Measurements from ENCODE around the gene TMBIM6. TPM values are rescaled to one million over a fixed set of nuclear protein-coding genes. Genes with fewer than 3 reads are reported as not detected.

The TMBIM6 gene
- total and polyA plus RNA-seq, 5 donors from 2014 or later, result 376 to 1,224 (median 1,179) TPM

DNA sequence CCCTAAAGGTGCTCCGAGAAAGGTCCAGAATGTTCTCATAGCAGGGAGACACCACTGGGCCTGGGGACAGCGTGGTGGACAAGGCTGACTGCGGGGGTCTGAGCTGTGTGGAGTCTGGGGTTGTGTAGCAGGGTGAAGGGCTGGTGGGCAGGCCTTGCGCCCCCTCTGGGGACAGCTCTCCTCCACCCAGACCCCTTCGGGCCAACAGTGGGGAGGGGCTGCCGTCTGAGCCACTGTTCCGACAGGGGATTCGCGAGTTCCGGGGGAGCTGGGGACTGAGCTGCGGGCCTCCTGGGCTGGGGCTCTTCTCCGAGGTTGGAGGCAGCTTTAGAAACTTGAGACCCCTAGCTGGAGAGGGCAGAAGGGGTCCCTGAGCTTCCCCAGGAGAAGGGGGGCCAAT, 54.8 kb downstream of the TMBIM6 start:
- Histone ChIP-seq H3K4me3 (ENCODE audit: low read depth, low read length) (no peak overlapping the region), H3K9me3 (ENCODE audit: control insufficient read depth in 2 of 2, low read length in 2 of 2) (no peaks in the 10 kb centered on the region), H3K36me3 (ENCODE audit: control insufficient read depth, insufficient read depth, low read length) (no peaks in the 10 kb centered on the region), H3K4me1 (ENCODE audit: control insufficient read depth, insufficient read depth, low read length, poor library complexity, severe bottlenecking) (no peaks in the 10 kb centered on the region), H3K27ac (ENCODE audit: insufficient read depth, low read length, poor library complexity, severe bottlenecking) (no peak overlapping the region), H3K27me3 (ENCODE audit: control insufficient read depth, insufficient read depth, low read length) (no peaks in the 10 kb centered on the region)
- Mint-ChIP-seq H3K36me3 (peaks cover 9% of the 10 kb centered on the region), H3K4me3 (no peak overlapping the region), H3K4me1 (no peaks in the 10 kb centered on the region), H3K27ac (no peak overlapping the region), H3K9me3 (no peaks in the 10 kb centered on the region), H3K27me3 (peaks cover 6% of the 10 kb centered on the region)
- no peak for ATAC-seq (ENCODE audit: low read depth in 2 of 2)
- DNase-seq, result no peak

DNA sequence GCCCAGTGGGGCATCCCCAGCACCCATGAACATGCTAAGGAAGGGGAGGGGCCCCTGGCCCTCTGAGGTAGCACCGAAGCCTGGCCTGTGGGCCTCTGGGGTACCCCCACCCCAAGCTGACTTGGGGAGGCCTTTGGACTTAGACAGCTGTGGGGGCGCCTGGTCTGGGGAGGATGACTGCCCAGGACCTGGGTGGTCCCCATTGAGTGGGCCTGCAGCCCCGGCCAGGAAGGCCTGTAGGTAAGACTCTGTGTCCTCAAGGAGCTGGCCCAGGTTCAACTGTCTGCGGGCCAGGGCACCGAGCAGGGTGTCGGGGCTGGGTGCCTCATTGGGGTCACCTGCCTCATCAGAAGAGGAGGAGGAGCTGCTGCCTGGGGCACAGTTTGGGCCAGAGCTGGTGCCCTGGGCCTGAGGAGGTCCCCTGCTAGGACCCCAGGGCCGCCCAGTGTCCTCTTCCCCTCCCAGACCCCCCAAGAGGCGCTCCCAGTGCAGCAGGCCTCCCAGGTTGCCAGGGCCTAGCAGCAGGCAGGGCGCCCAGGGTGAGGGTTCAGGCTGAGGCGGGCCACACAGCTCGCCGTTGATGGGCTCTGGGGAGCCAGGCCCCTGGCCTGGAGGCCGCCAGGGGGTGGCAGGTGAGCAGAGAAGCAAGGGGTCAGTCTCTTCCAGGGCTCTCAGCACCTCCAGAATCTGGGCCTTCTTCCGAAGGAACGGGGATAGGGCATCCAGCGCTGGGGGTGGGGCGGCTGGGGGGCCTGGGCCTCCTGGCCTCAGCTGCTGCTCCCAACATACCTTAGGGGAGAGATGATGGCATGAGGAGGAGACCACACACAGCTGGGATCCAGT, 55.5 kb downstream of the TMBIM6 start:
- Mint-ChIP-seq H3K4me1 (no peaks in the 10 kb centered on the region), H3K27me3 (peaks cover 6% of the 10 kb centered on the region), H3K36me3 (peaks cover 9% of the 10 kb centered on the region), H3K9me3 (no peaks in the 10 kb centered on the region), H3K4me3 (no peak overlapping the region), H3K27ac (no peak overlapping the region)
- Histone ChIP-seq H3K9me3 (ENCODE audit: control insufficient read depth in 2 of 2, low read length in 2 of 2) (no peaks in the 10 kb centered on the region), H3K4me1 (ENCODE audit: control insufficient read depth, insufficient read depth, low read length, poor library complexity, severe bottlenecking) (no peaks in the 10 kb centered on the region), H3K27me3 (ENCODE audit: control insufficient read depth, insufficient read depth, low read length) (no peaks in the 10 kb centered on the region), H3K36me3 (ENCODE audit: control insufficient read depth, insufficient read depth, low read length) (no peaks in the 10 kb centered on the region), H3K27ac (ENCODE audit: insufficient read depth, low read length, poor library complexity, severe bottlenecking) (no peak overlapping the region), H3K4me3 (ENCODE audit: low read depth, low read length) (no peak overlapping the region)
- ATAC-seq (ENCODE audit: low read depth in 2 of 2) (no peak), DNase-seq (no peak)

DNA sequence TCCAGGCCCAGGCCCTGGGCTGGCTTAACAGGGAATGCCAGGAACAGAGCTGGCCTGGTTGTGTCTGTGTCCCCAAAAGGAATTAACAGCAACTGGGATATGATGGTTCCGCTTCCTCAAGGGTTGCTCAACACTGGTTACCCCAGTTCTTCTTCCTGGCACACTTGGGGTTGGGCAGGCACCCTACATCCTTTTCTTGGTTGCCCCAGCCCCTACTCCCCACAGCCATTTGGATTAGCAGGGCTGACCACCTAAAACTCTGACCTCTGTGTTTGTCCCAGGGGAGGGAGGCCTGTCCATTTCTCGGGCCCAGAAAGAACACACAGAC, 56.1 kb downstream of the TMBIM6 start:
- H3K36me3 ChIP-seq (ENCODE audit: control insufficient read depth, insufficient read depth, low read length), result no peaks in the 10 kb centered on the region
- no peaks in the 10 kb centered on the region for H3K9me3 ChIP-seq (ENCODE audit: control insufficient read depth in 2 of 2, low read length in 2 of 2)
- peaks cover 6% of the 10 kb centered on the region for H3K27me3 Mint-ChIP-seq
- H3K27me3 ChIP-seq (ENCODE audit: control insufficient read depth, insufficient read depth, low read length), result no peaks in the 10 kb centered on the region
- H3K27ac Mint-ChIP-seq, result no peak overlapping the region
- no peak for DNase-seq
- no peaks in the 10 kb centered on the region for H3K4me1 ChIP-seq (ENCODE audit: control insufficient read depth, insufficient read depth, low read length, poor library complexity, severe bottlenecking)
- H3K4me3 ChIP-seq (ENCODE audit: low read depth, low read length), result no peak overlapping the region
- no peak overlapping the region for H3K27ac ChIP-seq (ENCODE audit: insufficient read depth, low read length, poor library complexity, severe bottlenecking)
- H3K36me3 Mint-ChIP-seq, result peaks cover 9% of the 10 kb centered on the region
- H3K4me3 Mint-ChIP-seq, result no peak overlapping the region
- H3K9me3 Mint-ChIP-seq, result no peaks in the 10 kb centered on the region
- no peaks in the 10 kb centered on the region for H3K4me1 Mint-ChIP-seq
- no peak for ATAC-seq (ENCODE audit: low read depth in 2 of 2)

DNA sequence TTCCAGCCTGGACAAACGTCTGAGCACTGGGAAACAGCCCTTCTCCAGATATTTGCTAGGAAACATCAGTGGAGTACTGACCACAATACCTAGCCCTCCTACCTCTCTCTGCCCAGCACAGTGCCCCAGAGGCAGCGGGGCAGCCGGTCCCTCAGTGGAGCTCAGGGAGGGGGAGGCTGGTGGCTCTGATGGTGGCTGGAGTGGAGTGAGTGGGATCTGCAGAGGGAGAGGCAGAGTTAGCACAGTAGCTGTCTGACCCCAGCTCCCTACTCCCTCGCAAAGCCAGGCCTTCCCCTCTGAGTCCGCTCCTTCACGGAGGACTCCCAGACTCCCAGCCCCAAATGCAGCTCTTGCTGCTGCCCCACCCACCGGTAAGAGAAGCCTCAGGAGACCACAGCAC, 56.9 kb downstream of the TMBIM6 start:
- peaks cover 13% of the 10 kb centered on the region for H3K36me3 Mint-ChIP-seq
- H3K4me3 Mint-ChIP-seq, result no peak overlapping the region
- no peaks in the 10 kb centered on the region for H3K9me3 Mint-ChIP-seq
- no peak overlapping the region for H3K27ac ChIP-seq (ENCODE audit: insufficient read depth, low read length, poor library complexity, severe bottlenecking)
- H3K4me1 ChIP-seq (ENCODE audit: control insufficient read depth, insufficient read depth, low read length, poor library complexity, severe bottlenecking), result no peaks in the 10 kb centered on the region
- no peaks in the 10 kb centered on the region for H3K9me3 ChIP-seq (ENCODE audit: control insufficient read depth in 2 of 2, low read length in 2 of 2)
- H3K4me3 ChIP-seq (ENCODE audit: low read depth, low read length), result no peak overlapping the region
- peaks cover 3% of the 10 kb centered on the region for H3K36me3 ChIP-seq (ENCODE audit: control insufficient read depth, insufficient read depth, low read length)
- H3K4me1 Mint-ChIP-seq, result no peaks in the 10 kb centered on the region
- H3K27ac Mint-ChIP-seq, result no peak overlapping the region
- no peaks in the 10 kb centered on the region for H3K27me3 ChIP-seq (ENCODE audit: control insufficient read depth, insufficient read depth, low read length)
- ATAC-seq (ENCODE audit: low read depth in 2 of 2), result no peak
- peaks cover 6% of the 10 kb centered on the region for H3K27me3 Mint-ChIP-seq
- no peak for DNase-seq

DNA sequence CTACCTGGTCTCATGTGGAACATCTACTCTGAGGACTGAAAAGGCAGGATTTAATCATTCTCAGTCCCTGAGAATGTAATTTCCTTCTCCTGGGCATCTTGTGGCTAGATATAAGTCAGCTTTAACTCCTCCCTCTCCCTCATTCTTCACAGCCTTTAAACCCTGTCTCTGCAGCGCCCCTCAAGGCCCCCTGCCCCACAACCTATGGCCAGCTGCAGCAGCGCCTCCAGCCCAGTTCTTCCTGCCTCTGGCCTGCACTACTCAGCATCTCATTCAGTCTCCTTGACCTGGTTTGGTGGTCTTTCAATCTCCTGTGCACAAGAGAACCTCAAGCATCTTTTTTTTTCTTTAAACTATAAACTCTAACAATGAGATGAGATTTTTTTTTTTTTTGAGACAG, 57.6 kb downstream of the TMBIM6 start:
- H3K27ac Mint-ChIP-seq, result no peak overlapping the region
- DNase-seq, result no peak
- no peaks in the 10 kb centered on the region for H3K27me3 ChIP-seq (ENCODE audit: control insufficient read depth, insufficient read depth, low read length)
- H3K4me3 Mint-ChIP-seq, result no peak overlapping the region
- H3K4me1 ChIP-seq (ENCODE audit: control insufficient read depth, insufficient read depth, low read length, poor library complexity, severe bottlenecking), result no peaks in the 10 kb centered on the region
- no peak overlapping the region for H3K4me3 ChIP-seq (ENCODE audit: low read depth, low read length)
- no peaks in the 10 kb centered on the region for H3K4me1 Mint-ChIP-seq
- H3K36me3 Mint-ChIP-seq, result peaks cover 13% of the 10 kb centered on the region
- H3K36me3 ChIP-seq (ENCODE audit: control insufficient read depth, insufficient read depth, low read length), result peaks cover 3% of the 10 kb centered on the region
- ATAC-seq (ENCODE audit: low read depth in 2 of 2), result no peak
- no peaks in the 10 kb centered on the region for H3K9me3 ChIP-seq (ENCODE audit: control insufficient read depth in 2 of 2, low read length in 2 of 2)
- H3K27me3 Mint-ChIP-seq, result peaks cover 6% of the 10 kb centered on the region
- no peak overlapping the region for H3K27ac ChIP-seq (ENCODE audit: insufficient read depth, low read length, poor library complexity, severe bottlenecking)
- H3K9me3 Mint-ChIP-seq, result no peaks in the 10 kb centered on the region

DNA sequence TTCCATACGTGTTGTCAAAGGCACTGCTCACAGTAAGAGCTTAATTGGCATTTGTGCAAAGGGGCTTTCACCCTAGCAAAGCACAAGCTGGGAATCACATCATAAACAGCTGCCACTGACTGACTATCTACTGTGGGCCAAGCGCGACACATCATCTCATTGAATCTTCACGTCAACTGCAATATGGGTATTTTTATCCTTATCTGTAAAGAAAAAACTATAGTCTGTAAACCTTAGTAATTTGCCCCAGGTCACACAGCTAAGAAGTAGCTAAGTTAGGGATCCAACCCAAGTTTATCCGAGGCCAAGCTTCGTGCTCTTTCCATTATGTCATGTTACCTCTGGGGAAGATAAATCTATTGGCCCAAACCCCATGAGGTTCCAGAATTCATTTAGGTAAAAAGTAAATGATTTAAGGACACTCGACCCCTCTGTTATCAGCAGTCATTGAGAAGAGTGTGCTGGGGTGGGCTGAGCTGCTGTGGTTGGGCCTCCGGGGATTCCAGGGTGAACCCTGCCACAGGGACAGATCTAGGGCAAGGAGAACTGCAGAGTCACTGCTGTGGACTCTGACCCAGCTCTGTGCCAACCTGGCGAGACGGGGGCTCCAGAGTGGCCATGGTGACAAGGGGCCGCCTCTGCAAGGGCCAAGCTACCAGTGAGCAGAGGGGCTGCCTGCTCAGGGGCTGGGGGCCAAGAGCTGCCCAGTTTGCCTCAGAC, 59.2 kb downstream of the TMBIM6 start:
- no peak overlapping the region for H3K27ac Mint-ChIP-seq
- ATAC-seq (ENCODE audit: low read depth in 2 of 2) (no peak), DNase-seq (no peak)
- H3K4me1 Mint-ChIP-seq, result no peaks in the 10 kb centered on the region
- no peak overlapping the region for H3K27ac ChIP-seq (ENCODE audit: insufficient read depth, low read length, poor library complexity, severe bottlenecking)
- H3K4me3 Mint-ChIP-seq, result no peak overlapping the region
- H3K36me3 Mint-ChIP-seq, result peaks cover 19% of the 10 kb centered on the region
- no peak overlapping the region for H3K4me3 ChIP-seq (ENCODE audit: low read depth, low read length)
- peaks cover 3% of the 10 kb centered on the region for H3K36me3 ChIP-seq (ENCODE audit: control insufficient read depth, insufficient read depth, low read length)
- no peaks in the 10 kb centered on the region for H3K9me3 ChIP-seq (ENCODE audit: control insufficient read depth in 2 of 2, low read length in 2 of 2)
- no peaks in the 10 kb centered on the region for H3K4me1 ChIP-seq (ENCODE audit: control insufficient read depth, insufficient read depth, low read length, poor library complexity, severe bottlenecking)
- no peaks in the 10 kb centered on the region for H3K27me3 ChIP-seq (ENCODE audit: control insufficient read depth, insufficient read depth, low read length)
- no peaks in the 10 kb centered on the region for H3K9me3 Mint-ChIP-seq
- no peaks in the 10 kb centered on the region for H3K27me3 Mint-ChIP-seq

DNA sequence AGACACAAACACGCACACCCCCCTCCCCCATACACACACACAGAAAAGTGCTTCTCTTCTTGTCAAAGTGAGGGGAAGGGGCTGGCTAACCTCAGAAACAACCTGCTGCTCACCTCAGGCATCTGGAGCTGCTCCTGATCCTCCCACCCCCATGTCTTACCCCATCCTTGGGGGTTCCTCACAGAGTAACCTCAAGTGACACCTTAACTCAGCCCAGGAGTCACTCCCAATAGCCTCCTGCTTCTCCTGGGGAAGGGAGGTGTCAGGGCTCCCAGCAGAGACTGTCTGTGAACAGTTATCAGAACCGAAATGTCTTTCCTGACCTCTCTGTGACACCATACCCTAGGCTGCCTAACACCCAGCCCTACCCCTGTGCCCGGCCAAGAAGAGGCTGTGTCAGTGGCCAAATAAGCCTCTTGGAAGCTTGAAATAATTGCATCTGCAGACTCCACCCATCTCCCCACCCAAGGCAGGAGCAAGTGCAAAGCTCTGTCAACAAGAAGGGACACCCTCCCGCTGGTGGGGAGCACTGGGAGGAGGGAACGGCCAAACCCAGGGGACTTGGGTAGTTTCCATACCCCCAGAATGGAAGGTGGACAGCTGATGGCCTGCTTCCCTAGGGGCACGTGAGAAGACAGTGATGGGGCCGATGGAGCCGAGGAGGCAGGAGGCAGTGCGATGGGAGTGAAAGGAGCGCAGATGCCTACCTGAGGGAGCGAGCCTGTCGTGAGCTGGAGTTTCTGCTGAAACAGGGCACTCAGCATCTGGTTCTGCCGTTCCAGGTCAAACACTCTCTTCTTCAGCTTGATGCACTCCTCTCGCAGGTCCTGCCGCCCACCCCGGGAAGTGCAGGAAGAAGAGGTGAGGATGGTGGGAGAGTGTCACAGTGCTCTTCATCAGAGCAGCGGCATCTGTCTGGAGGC, 60.0 kb downstream of the TMBIM6 start:
- H3K9me3 ChIP-seq (ENCODE audit: control insufficient read depth in 2 of 2, low read length in 2 of 2), result no peaks in the 10 kb centered on the region
- no peaks in the 10 kb centered on the region for H3K9me3 Mint-ChIP-seq
- H3K27me3 ChIP-seq (ENCODE audit: control insufficient read depth, insufficient read depth, low read length), result no peaks in the 10 kb centered on the region
- no peaks in the 10 kb centered on the region for H3K27me3 Mint-ChIP-seq
- H3K27ac ChIP-seq (ENCODE audit: insufficient read depth, low read length, poor library complexity, severe bottlenecking), result no peak overlapping the region
- no peaks in the 10 kb centered on the region for H3K4me1 Mint-ChIP-seq
- H3K4me1 ChIP-seq (ENCODE audit: control insufficient read depth, insufficient read depth, low read length, poor library complexity, severe bottlenecking), result no peaks in the 10 kb centered on the region
- ATAC-seq (ENCODE audit: low read depth in 2 of 2) (no peak), DNase-seq (no peak)
- peaks cover 22% of the 10 kb centered on the region for H3K36me3 Mint-ChIP-seq
- peaks cover 3% of the 10 kb centered on the region for H3K36me3 ChIP-seq (ENCODE audit: control insufficient read depth, insufficient read depth, low read length)
- no peak overlapping the region for H3K27ac Mint-ChIP-seq
- H3K4me3 ChIP-seq (ENCODE audit: low read depth, low read length), result no peak overlapping the region
- H3K4me3 Mint-ChIP-seq, result no peak overlapping the region
